Neuron (in vitro differentiated cells): Measurements from ENCODE around the gene PRMT1.

ENCODE experiments used
- H2AFZ ChIP-seq: one replicate; pipeline ENCODE4 v1.6.1; 2013; ENCODE audit warnings: low read depth, mild to moderate bottlenecking, inconsistent platforms, low read length, moderate library complexity
- H3K27me3 ChIP-seq: one replicate; pipeline ENCODE4 v1.6.1; 2013; ENCODE audit warnings: low read length; ENCODE audit not compliant: insufficient read depth
- H3K36me3 ChIP-seq: one replicate; pipeline ENCODE4 v1.6.1; 2013; ENCODE audit warnings: low read length; ENCODE audit not compliant: insufficient read depth
- H3K4me1 ChIP-seq: one replicate; pipeline ENCODE4 v1.6.1; 2013; ENCODE audit warnings: low read length; ENCODE audit not compliant: insufficient read depth
- H3K4me3 ChIP-seq: 2 replicates; pipeline ENCODE4 v1.5.1; 2013; ENCODE audit warnings: mild to moderate bottlenecking, low read length, moderate library complexity
- H3K9me3 ChIP-seq: one replicate; pipeline ENCODE4 v1.6.1; 2013; ENCODE audit warnings: low read length

The PRMT1 gene

GRCh38 chr19:49666120-49666444, 11.0 kb upstream of the PRMT1 start:
- Histone ChIP-seq H3K9me3 (no peaks in the 10 kb centered on the region), H3K27me3 (no peaks in the 10 kb centered on the region), H3K4me1 (peaks cover 14% of the 10 kb centered on the region), H3K36me3 (peaks cover 25% of the 10 kb centered on the region), H3K4me3 (peak overlapping the region; percentile 65), H2AFZ (no peak overlapping the region)

GRCh38 chr19:49667473-49667872, 9.6 kb upstream of the PRMT1 start:
- Histone ChIP-seq H3K9me3 (no peaks in the 10 kb centered on the region), H3K4me3 (no peak overlapping the region), H3K4me1 (peaks cover 21% of the 10 kb centered on the region), H3K27me3 (no peaks in the 10 kb centered on the region), H2AFZ (no peak overlapping the region), H3K36me3 (peaks cover 14% of the 10 kb centered on the region)

- no peaks in the 10 kb centered on the region for H3K9me3 ChIP-seq
- H2AFZ ChIP-seq = no peak overlapping the region
- H3K4me3 ChIP-seq = no peak overlapping the region
- peaks cover 17% of the 10 kb centered on the region for H3K4me1 ChIP-seq
- peaks cover 11% of the 10 kb centered on the region for H3K36me3 ChIP-seq
- no peaks in the 10 kb centered on the region for H3K27me3 ChIP-seq
Observed at GRCh38 chr19:49669516-49669915, 7.6 kb upstream of the PRMT1 start.

GRCh38 chr19:49672131-49672919, 4.7 kb upstream of the PRMT1 start:
- H3K27me3 ChIP-seq = no peaks in the 10 kb centered on the region
- H3K36me3 ChIP-seq = peaks cover 11% of the 10 kb centered on the region
- H3K9me3 ChIP-seq = no peaks in the 10 kb centered on the region
- H3K4me3 ChIP-seq = peak overlapping the region; percentile 27
- H2AFZ ChIP-seq = peak overlapping the region; percentile 39
- H3K4me1 ChIP-seq = peaks cover 7% of the 10 kb centered on the region

- H3K4me3 ChIP-seq = peak overlapping the region; percentile 52
- no peaks in the 10 kb centered on the region for H3K9me3 ChIP-seq
- peaks cover 34% of the 10 kb centered on the region for H3K4me1 ChIP-seq
- peak overlapping the region; percentile 73 for H2AFZ ChIP-seq
- H3K36me3 ChIP-seq = peaks cover 9% of the 10 kb centered on the region
- H3K27me3 ChIP-seq = no peaks in the 10 kb centered on the region
Observed at GRCh38 chr19:49676136-49676783, 811 bp upstream of the PRMT1 start.

- Histone ChIP-seq H3K4me3 (peak overlapping the region; percentile 95), H2AFZ (no peak overlapping the region), H3K4me1 (peaks cover 32% of the 10 kb centered on the region), H3K27me3 (no peaks in the 10 kb centered on the region), H3K36me3 (peaks cover 12% of the 10 kb centered on the region), H3K9me3 (no peaks in the 10 kb centered on the region)
Observed at GRCh38 chr19:49676784-49677230, 264 bp upstream of the PRMT1 start.

- Histone ChIP-seq H2AFZ (no peak overlapping the region), H3K4me3 (peak overlapping the region; percentile 95), H3K27me3 (no peaks in the 10 kb centered on the region), H3K4me1 (peaks cover 28% of the 10 kb centered on the region), H3K9me3 (no peaks in the 10 kb centered on the region), H3K36me3 (peaks cover 23% of the 10 kb centered on the region)
Observed at GRCh38 chr19:49677901-49678674, 1.0 kb downstream of the PRMT1 start.

GRCh38 chr19:49678985-49679770, 2.1 kb downstream of the PRMT1 start:
- peaks cover 26% of the 10 kb centered on the region for H3K36me3 ChIP-seq
- no peaks in the 10 kb centered on the region for H3K27me3 ChIP-seq
- H3K9me3 ChIP-seq = no peaks in the 10 kb centered on the region
- H3K4me1 ChIP-seq = peaks cover 28% of the 10 kb centered on the region
- no peak overlapping the region for H2AFZ ChIP-seq
- no peak overlapping the region for H3K4me3 ChIP-seq

GRCh38 chr19:49679771-49680413, 2.8 kb downstream of the PRMT1 start:
- Histone ChIP-seq H2AFZ (no peak overlapping the region), H3K9me3 (no peaks in the 10 kb centered on the region), H3K4me3 (no peak overlapping the region), H3K27me3 (no peaks in the 10 kb centered on the region), H3K4me1 (peaks cover 28% of the 10 kb centered on the region), H3K36me3 (peaks cover 33% of the 10 kb centered on the region)

GRCh38 chr19:49680421-49681351, 3.6 kb downstream of the PRMT1 start:
- Histone ChIP-seq H3K4me3 (no peak overlapping the region), H3K27me3 (no peaks in the 10 kb centered on the region), H3K9me3 (no peaks in the 10 kb centered on the region), H2AFZ (no peak overlapping the region), H3K36me3 (peaks cover 40% of the 10 kb centered on the region), H3K4me1 (peaks cover 28% of the 10 kb centered on the region)

- Histone ChIP-seq H3K27me3 (no peaks in the 10 kb centered on the region), H3K4me3 (no peak overlapping the region), H2AFZ (no peak overlapping the region), H3K9me3 (no peaks in the 10 kb centered on the region), H3K36me3 (peaks cover 48% of the 10 kb centered on the region), H3K4me1 (peaks cover 28% of the 10 kb centered on the region)
Observed at GRCh38 chr19:49681830-49682229, 4.8 kb downstream of the PRMT1 start.
